Loucy (cell line): Measurements from ENCODE around the gene IGF2R.

Experiments used
- EZH2phosphoT487 ChIP-seq: fragments of 200-600 bp; IDR thresholded peaks from 2 replicates; pipeline ENCODE4 v1.6.1; 2018; ENCODE audit warnings: antibody characterized with exemption, mild to moderate bottlenecking, moderate library complexity, borderline replicate concordance
- TF ChIP-seq, protein P1 (sequence below): fragments of 200-600 bp; sonication (generic); conservative IDR thresholded peaks from 2 replicates; pipeline ENCODE4 v1.5.1; 2014; ENCODE audit warnings: mild to moderate bottlenecking, antibody characterized with exemption, low read length

DNA sequence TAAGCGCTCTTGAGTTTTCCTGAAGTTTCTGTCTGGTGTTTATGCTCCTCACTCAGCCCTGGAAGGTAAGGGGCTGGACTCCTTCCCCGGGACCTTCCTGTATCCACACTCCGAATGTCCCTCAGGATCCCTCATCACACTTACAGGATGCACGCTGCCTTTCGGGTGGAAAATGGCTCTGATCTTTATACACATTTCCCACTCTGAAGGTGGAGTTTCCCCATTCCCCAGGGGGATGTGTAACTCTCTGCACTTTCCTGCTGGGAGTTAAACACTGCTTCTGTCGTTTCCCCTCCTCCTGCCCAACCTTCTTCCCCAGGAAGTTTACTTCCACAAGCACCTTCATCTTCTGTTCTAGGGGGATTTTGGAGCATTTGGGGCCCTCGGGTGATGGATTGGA is 17.1 kb upstream of the IGF2R start:
- TF ChIP-seq, protein P1, sequence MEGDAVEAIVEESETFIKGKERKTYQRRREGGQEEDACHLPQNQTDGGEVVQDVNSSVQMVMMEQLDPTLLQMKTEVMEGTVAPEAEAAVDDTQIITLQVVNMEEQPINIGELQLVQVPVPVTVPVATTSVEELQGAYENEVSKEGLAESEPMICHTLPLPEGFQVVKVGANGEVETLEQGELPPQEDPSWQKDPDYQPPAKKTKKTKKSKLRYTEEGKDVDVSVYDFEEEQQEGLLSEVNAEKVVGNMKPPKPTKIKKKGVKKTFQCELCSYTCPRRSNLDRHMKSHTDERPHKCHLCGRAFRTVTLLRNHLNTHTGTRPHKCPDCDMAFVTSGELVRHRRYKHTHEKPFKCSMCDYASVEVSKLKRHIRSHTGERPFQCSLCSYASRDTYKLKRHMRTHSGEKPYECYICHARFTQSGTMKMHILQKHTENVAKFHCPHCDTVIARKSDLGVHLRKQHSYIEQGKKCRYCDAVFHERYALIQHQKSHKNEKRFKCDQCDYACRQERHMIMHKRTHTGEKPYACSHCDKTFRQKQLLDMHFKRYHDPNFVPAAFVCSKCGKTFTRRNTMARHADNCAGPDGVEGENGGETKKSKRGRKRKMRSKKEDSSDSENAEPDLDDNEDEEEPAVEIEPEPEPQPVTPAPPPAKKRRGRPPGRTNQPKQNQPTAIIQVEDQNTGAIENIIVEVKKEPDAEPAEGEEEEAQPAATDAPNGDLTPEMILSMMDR = no peak
- TF ChIP-seq EZH2phosphoT487 = no peak
